ENCODE results near the gene DGKE. TPM values are rescaled to one million over a fixed set of nuclear protein-coding genes. Genes with fewer than 3 reads are reported as not detected.

DGKE gene
- total and polyA plus RNA-seq, 2 of the 13 experiments (the other 11 are each of a cell fraction or from before 2014, with no cell fraction given), result 3.2 to 5.3 TPM

DNA sequence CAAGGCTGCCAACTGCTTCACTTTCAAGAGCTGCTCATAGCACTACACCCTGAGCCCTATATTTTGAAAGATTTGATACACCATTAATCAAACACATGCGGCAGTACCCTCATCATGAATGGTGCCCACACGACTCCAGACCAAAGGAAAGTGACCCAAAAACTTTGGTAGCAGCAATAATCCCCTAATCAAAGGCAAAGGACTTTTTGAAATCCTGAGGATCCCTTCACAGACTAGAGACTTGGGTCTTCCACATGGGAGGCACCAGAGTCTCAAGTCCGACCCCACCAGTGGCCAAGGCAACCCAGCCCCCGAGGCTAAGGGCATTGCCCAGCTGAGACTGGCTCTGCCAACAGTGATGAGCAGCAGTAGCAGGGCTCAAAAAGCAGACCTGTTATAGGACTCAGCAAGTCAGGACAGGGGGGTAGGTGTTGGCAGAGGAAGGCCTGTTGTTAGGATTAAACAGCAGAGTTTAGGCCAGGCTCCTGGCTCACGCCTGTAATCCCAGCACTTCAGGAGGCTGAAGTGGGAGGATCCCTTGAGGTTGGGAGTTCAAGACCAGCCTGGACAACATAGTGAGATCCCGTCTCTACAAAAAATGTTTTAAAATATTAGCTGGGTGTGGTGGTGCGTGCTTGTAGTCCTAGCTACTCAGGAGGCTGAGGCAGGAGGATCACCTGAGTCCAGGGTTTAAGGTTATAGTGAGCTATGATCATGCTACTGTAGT lies 76.7 kb downstream of the DGKE start (continued):
- TF ChIP-seq, protein P1, sequence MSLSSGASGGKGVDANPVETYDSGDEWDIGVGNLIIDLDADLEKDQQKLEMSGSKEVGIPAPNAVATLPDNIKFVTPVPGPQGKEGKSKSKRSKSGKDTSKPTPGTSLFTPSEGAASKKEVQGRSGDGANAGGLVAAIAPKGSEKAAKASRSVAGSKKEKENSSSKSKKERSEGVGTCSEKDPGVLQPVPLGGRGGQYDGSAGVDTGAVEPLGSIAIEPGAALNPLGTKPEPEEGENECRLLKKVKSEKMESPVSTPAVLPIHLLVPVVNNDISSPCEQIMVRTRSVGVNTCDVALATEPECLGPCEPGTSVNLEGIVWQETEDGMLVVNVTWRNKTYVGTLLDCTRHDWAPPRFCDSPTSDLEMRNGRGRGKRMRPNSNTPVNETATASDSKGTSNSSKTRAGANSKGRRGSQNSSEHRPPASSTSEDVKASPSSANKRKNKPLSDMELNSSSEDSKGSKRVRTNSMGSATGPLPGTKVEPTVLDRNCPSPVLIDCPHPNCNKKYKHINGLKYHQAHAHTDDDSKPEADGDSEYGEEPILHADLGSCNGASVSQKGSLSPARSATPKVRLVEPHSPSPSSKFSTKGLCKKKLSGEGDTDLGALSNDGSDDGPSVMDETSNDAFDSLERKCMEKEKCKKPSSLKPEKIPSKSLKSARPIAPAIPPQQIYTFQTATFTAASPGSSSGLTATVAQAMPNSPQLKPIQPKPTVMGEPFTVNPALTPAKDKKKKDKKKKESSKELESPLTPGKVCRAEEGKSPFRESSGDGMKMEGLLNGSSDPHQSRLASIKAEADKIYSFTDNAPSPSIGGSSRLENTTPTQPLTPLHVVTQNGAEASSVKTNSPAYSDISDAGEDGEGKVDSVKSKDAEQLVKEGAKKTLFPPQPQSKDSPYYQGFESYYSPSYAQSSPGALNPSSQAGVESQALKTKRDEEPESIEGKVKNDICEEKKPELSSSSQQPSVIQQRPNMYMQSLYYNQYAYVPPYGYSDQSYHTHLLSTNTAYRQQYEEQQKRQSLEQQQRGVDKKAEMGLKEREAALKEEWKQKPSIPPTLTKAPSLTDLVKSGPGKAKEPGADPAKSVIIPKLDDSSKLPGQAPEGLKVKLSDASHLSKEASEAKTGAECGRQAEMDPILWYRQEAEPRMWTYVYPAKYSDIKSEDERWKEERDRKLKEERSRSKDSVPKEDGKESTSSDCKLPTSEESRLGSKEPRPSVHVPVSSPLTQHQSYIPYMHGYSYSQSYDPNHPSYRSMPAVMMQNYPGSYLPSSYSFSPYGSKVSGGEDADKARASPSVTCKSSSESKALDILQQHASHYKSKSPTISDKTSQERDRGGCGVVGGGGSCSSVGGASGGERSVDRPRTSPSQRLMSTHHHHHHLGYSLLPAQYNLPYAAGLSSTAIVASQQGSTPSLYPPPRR (CRISPR knock-in tag; IDR thresholded peaks at IDR 0.05; ENCODE audit: borderline replicate concordance), result no peak
- TF ChIP-seq ATM (IDR thresholded peaks at IDR 0.05; ENCODE audit: borderline replicate concordance) (no peak), ZNF749 (CRISPR knock-in tag; IDR thresholded peaks at IDR 0.05; ENCODE audit: borderline replicate concordance) (no peak), ZNF501 (CRISPR knock-in tag; IDR thresholded peaks at IDR 0.05) (peak; percentile 20; the same call in 1 of the 2 replicates), DPF2 (CRISPR knock-in tag; IDR thresholded peaks at IDR 0.05; ENCODE audit: borderline replicate concordance, low read depth) (no peak), ZNF629 (CRISPR knock-in tag; conservative IDR thresholded peaks at IDR 0.05) (no peak), HNRNPH1 (optimal IDR thresholded peaks at IDR 0.05; ENCODE audit: low read depth, low read length) (no peak), HHEX (CRISPR knock-in tag; IDR thresholded peaks at IDR 0.05) (no peak), FOXA3 (CRISPR knock-in tag; IDR thresholded peaks at IDR 0.05) (no peak), CCDC6 (CRISPR knock-in tag; IDR thresholded peaks at IDR 0.05) (no peak)
- TF ChIP-seq, protein P2, sequence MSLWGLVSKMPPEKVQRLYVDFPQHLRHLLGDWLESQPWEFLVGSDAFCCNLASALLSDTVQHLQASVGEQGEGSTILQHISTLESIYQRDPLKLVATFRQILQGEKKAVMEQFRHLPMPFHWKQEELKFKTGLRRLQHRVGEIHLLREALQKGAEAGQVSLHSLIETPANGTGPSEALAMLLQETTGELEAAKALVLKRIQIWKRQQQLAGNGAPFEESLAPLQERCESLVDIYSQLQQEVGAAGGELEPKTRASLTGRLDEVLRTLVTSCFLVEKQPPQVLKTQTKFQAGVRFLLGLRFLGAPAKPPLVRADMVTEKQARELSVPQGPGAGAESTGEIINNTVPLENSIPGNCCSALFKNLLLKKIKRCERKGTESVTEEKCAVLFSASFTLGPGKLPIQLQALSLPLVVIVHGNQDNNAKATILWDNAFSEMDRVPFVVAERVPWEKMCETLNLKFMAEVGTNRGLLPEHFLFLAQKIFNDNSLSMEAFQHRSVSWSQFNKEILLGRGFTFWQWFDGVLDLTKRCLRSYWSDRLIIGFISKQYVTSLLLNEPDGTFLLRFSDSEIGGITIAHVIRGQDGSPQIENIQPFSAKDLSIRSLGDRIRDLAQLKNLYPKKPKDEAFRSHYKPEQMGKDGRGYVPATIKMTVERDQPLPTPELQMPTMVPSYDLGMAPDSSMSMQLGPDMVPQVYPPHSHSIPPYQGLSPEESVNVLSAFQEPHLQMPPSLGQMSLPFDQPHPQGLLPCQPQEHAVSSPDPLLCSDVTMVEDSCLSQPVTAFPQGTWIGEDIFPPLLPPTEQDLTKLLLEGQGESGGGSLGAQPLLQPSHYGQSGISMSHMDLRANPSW (CRISPR knock-in tag; IDR thresholded peaks at IDR 0.05; ENCODE audit: borderline replicate concordance), result no peak
- TF ChIP-seq, protein P3, sequence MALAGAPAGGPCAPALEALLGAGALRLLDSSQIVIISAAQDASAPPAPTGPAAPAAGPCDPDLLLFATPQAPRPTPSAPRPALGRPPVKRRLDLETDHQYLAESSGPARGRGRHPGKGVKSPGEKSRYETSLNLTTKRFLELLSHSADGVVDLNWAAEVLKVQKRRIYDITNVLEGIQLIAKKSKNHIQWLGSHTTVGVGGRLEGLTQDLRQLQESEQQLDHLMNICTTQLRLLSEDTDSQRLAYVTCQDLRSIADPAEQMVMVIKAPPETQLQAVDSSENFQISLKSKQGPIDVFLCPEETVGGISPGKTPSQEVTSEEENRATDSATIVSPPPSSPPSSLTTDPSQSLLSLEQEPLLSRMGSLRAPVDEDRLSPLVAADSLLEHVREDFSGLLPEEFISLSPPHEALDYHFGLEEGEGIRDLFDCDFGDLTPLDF (CRISPR knock-in tag; IDR thresholded peaks at IDR 0.05), result no peak
- TF ChIP-seq, protein P4, sequence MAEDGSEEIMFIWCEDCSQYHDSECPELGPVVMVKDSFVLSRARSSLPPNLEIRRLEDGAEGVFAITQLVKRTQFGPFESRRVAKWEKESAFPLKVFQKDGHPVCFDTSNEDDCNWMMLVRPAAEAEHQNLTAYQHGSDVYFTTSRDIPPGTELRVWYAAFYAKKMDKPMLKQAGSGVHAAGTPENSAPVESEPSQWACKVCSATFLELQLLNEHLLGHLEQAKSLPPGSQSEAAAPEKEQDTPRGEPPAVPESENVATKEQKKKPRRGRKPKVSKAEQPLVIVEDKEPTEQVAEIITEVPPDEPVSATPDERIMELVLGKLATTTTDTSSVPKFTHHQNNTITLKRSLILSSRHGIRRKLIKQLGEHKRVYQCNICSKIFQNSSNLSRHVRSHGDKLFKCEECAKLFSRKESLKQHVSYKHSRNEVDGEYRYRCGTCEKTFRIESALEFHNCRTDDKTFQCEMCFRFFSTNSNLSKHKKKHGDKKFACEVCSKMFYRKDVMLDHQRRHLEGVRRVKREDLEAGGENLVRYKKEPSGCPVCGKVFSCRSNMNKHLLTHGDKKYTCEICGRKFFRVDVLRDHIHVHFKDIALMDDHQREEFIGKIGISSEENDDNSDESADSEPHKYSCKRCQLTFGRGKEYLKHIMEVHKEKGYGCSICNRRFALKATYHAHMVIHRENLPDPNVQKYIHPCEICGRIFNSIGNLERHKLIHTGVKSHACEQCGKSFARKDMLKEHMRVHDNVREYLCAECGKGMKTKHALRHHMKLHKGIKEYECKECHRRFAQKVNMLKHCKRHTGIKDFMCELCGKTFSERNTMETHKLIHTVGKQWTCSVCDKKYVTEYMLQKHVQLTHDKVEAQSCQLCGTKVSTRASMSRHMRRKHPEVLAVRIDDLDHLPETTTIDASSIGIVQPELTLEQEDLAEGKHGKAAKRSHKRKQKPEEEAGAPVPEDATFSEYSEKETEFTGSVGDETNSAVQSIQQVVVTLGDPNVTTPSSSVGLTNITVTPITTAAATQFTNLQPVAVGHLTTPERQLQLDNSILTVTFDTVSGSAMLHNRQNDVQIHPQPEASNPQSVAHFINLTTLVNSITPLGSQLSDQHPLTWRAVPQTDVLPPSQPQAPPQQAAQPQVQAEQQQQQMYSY (CRISPR knock-in tag; IDR thresholded peaks at IDR 0.05), result no peak
- TF ChIP-seq, protein P5, sequence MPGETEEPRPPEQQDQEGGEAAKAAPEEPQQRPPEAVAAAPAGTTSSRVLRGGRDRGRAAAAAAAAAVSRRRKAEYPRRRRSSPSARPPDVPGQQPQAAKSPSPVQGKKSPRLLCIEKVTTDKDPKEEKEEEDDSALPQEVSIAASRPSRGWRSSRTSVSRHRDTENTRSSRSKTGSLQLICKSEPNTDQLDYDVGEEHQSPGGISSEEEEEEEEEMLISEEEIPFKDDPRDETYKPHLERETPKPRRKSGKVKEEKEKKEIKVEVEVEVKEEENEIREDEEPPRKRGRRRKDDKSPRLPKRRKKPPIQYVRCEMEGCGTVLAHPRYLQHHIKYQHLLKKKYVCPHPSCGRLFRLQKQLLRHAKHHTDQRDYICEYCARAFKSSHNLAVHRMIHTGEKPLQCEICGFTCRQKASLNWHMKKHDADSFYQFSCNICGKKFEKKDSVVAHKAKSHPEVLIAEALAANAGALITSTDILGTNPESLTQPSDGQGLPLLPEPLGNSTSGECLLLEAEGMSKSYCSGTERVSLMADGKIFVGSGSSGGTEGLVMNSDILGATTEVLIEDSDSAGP (CRISPR knock-in tag; IDR thresholded peaks at IDR 0.05; ENCODE audit: borderline replicate concordance), result peak; percentile 58; the same call in 1 of the 2 replicates

Measured in HepG2 (cell line).